ENCODE data around the gene MPV17L2. TPM values are rescaled to one million over a fixed set of nuclear protein-coding genes. Genes with fewer than 3 reads are reported as not detected.
"Not testable (repeated sequence)": the region's sequence is repeated elsewhere in the genome, so short reads cannot be mapped to it uniquely, and the experiment has no call there.

MPV17L2 gene
- total and polyA plus RNA-seq, 4 donors, result 3.6 to 28.0 (median 14.1) TPM

- peak; percentile 97 for DNase-seq (ENCODE audit: low spot score)
- H3K27me3 ChIP-seq (ENCODE audit: control insufficient read depth in 4 of 4, insufficient read depth in 4 of 4, low read length in 3 of 4), result no peaks in the 10 kb centered on the region
- peaks cover 10 to 51% (median 33%) of the 10 kb centered on the region in 4 donors for H3K4me1 ChIP-seq (ENCODE audit: control insufficient read depth in 4 of 4, insufficient read depth in 4 of 4, low read length in 3 of 4)
- no peaks in the 10 kb centered on the region for H3K36me3 ChIP-seq (ENCODE audit: control insufficient read depth in 4 of 4, insufficient read depth in 3 of 4, low read depth in 1 of 4, low read length in 3 of 4)
- 38% methylated on average over 22 of the region's 22 CpGs for WGBS
- no peaks in the 10 kb centered on the region for H3K9me3 ChIP-seq (ENCODE audit: control insufficient read depth in 4 of 4, low read length in 3 of 4)
- peak overlapping the region in 1 of 2 donors; percentile 11 for H3K27ac ChIP-seq (ENCODE audit: low read depth in 1 of 2, low read length in 2 of 2)
- TF ChIP-seq CTCF (IDR thresholded peaks at IDR 0.05; ENCODE audit: low read depth, low read length, missing input control) (no peak), FOXA1 (IDR thresholded peaks at IDR 0.05) (no peak), SP1 (IDR thresholded peaks at IDR 0.05) (no peak), ZBTB33 (IDR thresholded peaks at IDR 0.05) (no peak), GABPA (IDR thresholded peaks at IDR 0.05 in 1 of 2, conservative IDR thresholded peaks at IDR 0.05 in 1 of 2) (no peak), YY1 (IDR thresholded peaks at IDR 0.05) (no peak), MAX (IDR thresholded peaks at IDR 0.05) (no peak), NR2F2 (IDR thresholded peaks at IDR 0.05) (peak; percentile 52)
- H3K9ac ChIP-seq (ENCODE audit: low read depth in 1 of 2, low read length in 2 of 2), result peak overlapping the region in 1 of 2 donors; percentile 62
- H3K4me3 ChIP-seq (ENCODE audit: low read depth in 1 of 3, low read length in 3 of 3), result no peak overlapping the region
Measured at GRCh38 chr19:18156841-18157464, 36.1 kb upstream of the MPV17L2 start.

GRCh38 chr19:18157465-18158063, 35.5 kb upstream of the MPV17L2 start:
- H3K9me3 ChIP-seq (ENCODE audit: control insufficient read depth in 4 of 4, low read length in 3 of 4), result no peaks in the 10 kb centered on the region
- no peak overlapping the region for H3K4me3 ChIP-seq (ENCODE audit: low read depth in 1 of 3, low read length in 3 of 3)
- WGBS, result 65% methylated on average over 18 of the region's 18 CpGs
- peaks cover 10 to 52% (median 33%) of the 10 kb centered on the region in 4 donors for H3K4me1 ChIP-seq (ENCODE audit: control insufficient read depth in 4 of 4, insufficient read depth in 4 of 4, low read length in 3 of 4)
- H3K36me3 ChIP-seq (ENCODE audit: control insufficient read depth in 4 of 4, insufficient read depth in 3 of 4, low read depth in 1 of 4, low read length in 3 of 4), result no peaks in the 10 kb centered on the region
- no peak overlapping the region for H3K9ac ChIP-seq (ENCODE audit: low read depth in 1 of 2, low read length in 2 of 2)
- no peak overlapping the region for H3K27ac ChIP-seq (ENCODE audit: low read depth in 1 of 2, low read length in 2 of 2)
- no peak for TF ChIP-seq ZBTB33 (IDR thresholded peaks at IDR 0.05)
- TF ChIP-seq TAF1 (conservative IDR thresholded peaks at IDR 0.05), result no peak
- no peak for TF ChIP-seq YY1 (IDR thresholded peaks at IDR 0.05)
- no peak for DNase-seq (ENCODE audit: low spot score)
- no peaks in the 10 kb centered on the region for H3K27me3 ChIP-seq (ENCODE audit: control insufficient read depth in 4 of 4, insufficient read depth in 4 of 4, low read length in 3 of 4)

- no peak overlapping the region for H3K4me3 ChIP-seq (ENCODE audit: low read depth in 1 of 3, low read length in 3 of 3)
- no peak for DNase-seq (ENCODE audit: low spot score)
- H3K27me3 ChIP-seq (ENCODE audit: control insufficient read depth in 4 of 4, insufficient read depth in 4 of 4, low read length in 3 of 4), result no peaks in the 10 kb centered on the region
- H3K36me3 ChIP-seq (ENCODE audit: control insufficient read depth in 4 of 4, insufficient read depth in 3 of 4, low read depth in 1 of 4, low read length in 3 of 4), result peaks cover 0 to 8% (median 4%) of the 10 kb centered on the region in 4 donors
- TF ChIP-seq RXRA (IDR thresholded peaks at IDR 0.05) (no peak), MAX (IDR thresholded peaks at IDR 0.05) (no peak), NR2F2 (IDR thresholded peaks at IDR 0.05) (no peak), HNF4G (IDR thresholded peaks at IDR 0.05) (no peak), ATF3 (IDR thresholded peaks at IDR 0.05) (no peak)
- peaks cover 10 to 52% (median 33%) of the 10 kb centered on the region in 4 donors for H3K4me1 ChIP-seq (ENCODE audit: control insufficient read depth in 4 of 4, insufficient read depth in 4 of 4, low read length in 3 of 4)
- H3K9ac ChIP-seq (ENCODE audit: low read depth in 1 of 2, low read length in 2 of 2), result no peak overlapping the region
- WGBS, result 83% methylated on average over 4 of the region's 4 CpGs
- no peaks in the 10 kb centered on the region for H3K9me3 ChIP-seq (ENCODE audit: control insufficient read depth in 4 of 4, low read length in 3 of 4)
- H3K27ac ChIP-seq (ENCODE audit: low read depth in 1 of 2, low read length in 2 of 2), result no peak overlapping the region
Measured at GRCh38 chr19:18158467-18158866, 34.6 kb upstream of the MPV17L2 start.

GRCh38 chr19:18159059-18159616, 33.9 kb upstream of the MPV17L2 start:
- not testable (repeated sequence) for H3K9ac ChIP-seq (ENCODE audit: low read depth in 1 of 2, low read length in 2 of 2); DNase-seq (ENCODE audit: low spot score); H3K27ac ChIP-seq (ENCODE audit: low read depth in 1 of 2, low read length in 2 of 2); H3K4me3 ChIP-seq (ENCODE audit: low read depth in 1 of 3, low read length in 3 of 3); H3K9me3 ChIP-seq (ENCODE audit: control insufficient read depth in 4 of 4, low read length in 3 of 4); H3K27me3 ChIP-seq (ENCODE audit: control insufficient read depth in 4 of 4, insufficient read depth in 4 of 4, low read length in 3 of 4)
- 89% methylated on average over 6 of the region's 6 CpGs for WGBS
- H3K4me1 ChIP-seq (ENCODE audit: control insufficient read depth in 4 of 4, insufficient read depth in 4 of 4, low read length in 3 of 4), result peaks cover 10 to 45% (median 28%) of the 10 kb centered on the region in 4 donors
- peaks cover 0 to 11% (median 6%) of the 10 kb centered on the region in 4 donors for H3K36me3 ChIP-seq (ENCODE audit: control insufficient read depth in 4 of 4, insufficient read depth in 3 of 4, low read depth in 1 of 4, low read length in 3 of 4)
